H1 (cell line): Measurements from ENCODE around the gene FGF10. TPM values are rescaled to one million over a fixed set of nuclear protein-coding genes. Genes with fewer than 3 reads are reported as not detected.

Source experiments
- CTCF ChIA-PET: fragments of 300-600 bp; sonication (Branson Sonifier 250); formaldehyde crosslinking; loops from one replicate; lab custom pipeline; 2021; ENCODE audit not compliant: partially characterized antibody; lab: Charles Lee
- POLR2A ChIA-PET: fragments of 300-600 bp; sonication (Branson Sonifier 250); formaldehyde crosslinking; loops from one replicate; lab custom pipeline; 2021; ENCODE audit warnings: inconsistent platforms; ENCODE audit not compliant: partially characterized antibody; lab: Charles Lee
- DNase-seq, 2 experiments: peaks; one replicate each; pipeline versions ENCODE4 v3.0.0 to v3.0.0-alpha.2; 2010 to 2022; ENCODE audit warnings: low spot score in 2 of 2, low read depth in 1 of 2, mixed read lengths in 1 of 2
- FAIRE-seq: peaks from 2 replicates; lab custom pipeline; 2011; peaks lifted over from hg19 to GRCh38; lab: Jason Lieb, UNC
- H2AFZ ChIP-seq: 2 replicates; pipeline ENCODE4 v1.8.1; 2012; ENCODE audit warnings: low read length, inconsistent platforms
- H2AK5ac ChIP-seq: 2 replicates; pipeline ENCODE4 v1.6.1; 2013; ENCODE audit warnings: low read depth, low read length
- H2BK120ac ChIP-seq: replicated peaks from 2 replicates; pipeline ENCODE3; 2013; ENCODE audit warnings: low read depth, low read length, inconsistent platforms
- H2BK12ac ChIP-seq: 2 replicates; pipeline ENCODE4 v1.6.1; 2013; ENCODE audit warnings: low read depth, low read length
- H2BK15ac ChIP-seq: 2 replicates; pipeline ENCODE4 v1.6.1; 2013; ENCODE audit warnings: low read length
- H2BK20ac ChIP-seq: 2 replicates; pipeline ENCODE4 v1.6.1; 2013; ENCODE audit warnings: low read length
- H2BK5ac ChIP-seq: 2 replicates; pipeline ENCODE4 v1.6.1; 2013; ENCODE audit warnings: low read depth, low read length
- H3K14ac ChIP-seq: 2 replicates; pipeline ENCODE4 v1.6.1; 2013; ENCODE audit warnings: inconsistent platforms; ENCODE audit not compliant: insufficient read length
- H3K18ac ChIP-seq: 2 replicates; pipeline ENCODE4 v1.6.1; 2013; ENCODE audit warnings: low read length; ENCODE audit errors: extremely low read depth
- H3K23ac ChIP-seq: 2 replicates; pipeline ENCODE4 v1.6.1; 2013; ENCODE audit warnings: inconsistent platforms; ENCODE audit not compliant: insufficient read length
- H3K23me2 ChIP-seq: 2 replicates; pipeline ENCODE4 v1.6.1; 2013; ENCODE audit warnings: low read depth, low read length
- H3K27ac ChIP-seq: 2 replicates; pipeline ENCODE4 v1.6.1; 2011; ENCODE audit warnings: low read depth, low read length, inconsistent platforms
- H3K27me3 ChIP-seq, 4 experiments: replicated peaks in 1 of 4; 1 replicate in 1 of 4; 2 replicates in 3 of 4; pipeline versions ENCODE4 v1.6.1 to v1.8.1; 2011 to 2013; ENCODE audit warnings: low read length in 3 of 4, mild to moderate bottlenecking in 3 of 4, inconsistent platforms in 2 of 4, mixed read lengths in 2 of 4, moderate library complexity in 1 of 4; ENCODE audit not compliant: control insufficient read depth in 3 of 4, insufficient read depth in 3 of 4; ENCODE audit errors: extremely low read depth in 1 of 4
- H3K36me3 ChIP-seq, 4 experiments: 2 replicates each; pipeline versions ENCODE4 v1.6.1 to v1.8.1; 2011 to 2013; ENCODE audit warnings: mild to moderate bottlenecking in 4 of 4, low read length in 3 of 4, moderate library complexity in 2 of 4, control low read depth in 1 of 4, inconsistent platforms in 1 of 4; ENCODE audit not compliant: insufficient read depth in 4 of 4, control insufficient read depth in 2 of 4
- H3K4ac ChIP-seq: replicated peaks from 2 replicates; pipeline ENCODE3; 2013; ENCODE audit warnings: low read length, low read depth, mixed read lengths, inconsistent platforms; ENCODE audit not compliant: insufficient read length
- H3K4me1 ChIP-seq, 4 experiments: replicated peaks in 1 of 4; 1 replicate in 1 of 4; 2 replicates in 3 of 4; pipeline versions ENCODE4 v1.6.1 to v1.8.1; 2011 to 2013; ENCODE audit warnings: low read length in 3 of 4, inconsistent platforms in 2 of 4, mixed read lengths in 1 of 4; ENCODE audit not compliant: insufficient read depth in 4 of 4, control insufficient read depth in 3 of 4
- H3K4me2 ChIP-seq, 2 experiments: 2 replicates each; pipeline versions ENCODE4 v1.6.1 to v1.8.1; 2011 to 2013; ENCODE audit warnings: low read depth in 2 of 2, low read length in 2 of 2, control low read depth in 1 of 2, inconsistent platforms in 1 of 2, mild to moderate bottlenecking in 1 of 2; ENCODE audit not compliant: insufficient read depth in 1 of 2
- H3K4me3 ChIP-seq, 4 experiments: fragments of 200-600, 300-600 bp in 1 of 4; sonication (generic), shearing (Covaris generic), sonication (Bioruptor Twin) in 1 of 4; 2 replicates each; pipeline versions ENCODE4 v1.5.1 to v1.8.1; 2011 to 2016; ENCODE audit warnings: low read length in 4 of 4, low read depth in 3 of 4, control low read depth in 2 of 4, inconsistent platforms in 2 of 4, mild to moderate bottlenecking in 2 of 4, mixed read lengths in 1 of 4, moderate library complexity in 1 of 4; ENCODE audit not compliant: insufficient read depth in 2 of 4; ENCODE audit errors: extremely low read depth in 1 of 4
- H3K56ac ChIP-seq: replicated peaks from 2 replicates; pipeline ENCODE3; 2013; ENCODE audit warnings: low read depth, mild to moderate bottlenecking, mixed read lengths, low read length, inconsistent platforms; ENCODE audit not compliant: insufficient read length
- H3K79me1 ChIP-seq: 2 replicates; pipeline ENCODE4 v1.6.1; 2013; ENCODE audit warnings: low read depth, low read length, control low read depth
- H3K79me2 ChIP-seq, 2 experiments: 2 replicates each; pipeline versions ENCODE4 v1.6.1 to v1.8.1; 2012 to 2013; ENCODE audit warnings: low read length in 2 of 2, mild to moderate bottlenecking in 2 of 2, inconsistent platforms in 1 of 2; ENCODE audit not compliant: insufficient read depth in 2 of 2, control insufficient read depth in 1 of 2
- H3K9ac ChIP-seq, 4 experiments: replicated peaks in 1 of 4; 1 replicate in 1 of 4; 2 replicates in 3 of 4; pipeline versions ENCODE4 v1.6.1 to v1.8.1; 2011 to 2013; ENCODE audit warnings: low read depth in 3 of 4, low read length in 3 of 4, control low read depth in 2 of 4, mild to moderate bottlenecking in 2 of 4, moderate library complexity in 2 of 4, inconsistent platforms in 1 of 4; ENCODE audit errors: extremely low read depth in 1 of 4
- H3K9me3 ChIP-seq, 2 experiments: 2 replicates each; pipeline versions ENCODE4 v1.6.1 to v1.8.1; 2012 to 2013; ENCODE audit warnings: mild to moderate bottlenecking in 2 of 2, moderate library complexity in 2 of 2, control low read depth in 1 of 2, inconsistent platforms in 1 of 2, low read depth in 1 of 2, low read length in 1 of 2, mixed read lengths in 1 of 2; ENCODE audit not compliant: insufficient read depth in 2 of 2
- H4K20me1 ChIP-seq, 2 experiments: replicated peaks in 1 of 2; 2 replicates each; pipeline versions ENCODE3 to v1.8.1; 2011 to 2013; ENCODE audit warnings: inconsistent platforms in 2 of 2, low read length in 2 of 2, mild to moderate bottlenecking in 1 of 2; ENCODE audit not compliant: insufficient read depth in 2 of 2, control insufficient read depth in 1 of 2
- H4K5ac ChIP-seq: 2 replicates; pipeline ENCODE4 v1.6.1; 2013; ENCODE audit warnings: low read length, low read depth, mixed read lengths, inconsistent platforms; ENCODE audit not compliant: insufficient read length
- H4K8ac ChIP-seq: 2 replicates; pipeline ENCODE4 v1.8.0; 2013; ENCODE audit warnings: mild to moderate bottlenecking, moderate library complexity, low read length, inconsistent platforms; ENCODE audit not compliant: insufficient read depth; ENCODE audit errors: extremely low read depth
- H4K91ac ChIP-seq: replicated peaks from 2 replicates; pipeline ENCODE3; 2013; ENCODE audit warnings: low read length, mixed read lengths, inconsistent platforms; ENCODE audit not compliant: insufficient read length
- ATF2 ChIP-seq: IDR thresholded peaks from 2 replicates; pipeline ENCODE4 v1.6.1; 2012; ENCODE audit warnings: low read length, inconsistent platforms
- ATF3 ChIP-seq: IDR thresholded peaks from 2 replicates; pipeline ENCODE4 v1.6.1; 2011; ENCODE audit warnings: low read depth, mild to moderate bottlenecking, low read length; ENCODE audit not compliant: insufficient read depth
- BCL11A ChIP-seq, 2 experiments: IDR thresholded peaks; one replicate each; pipeline ENCODE4 v1.6.1; 2011; ENCODE audit warnings: low read depth in 2 of 2, low read length in 2 of 2, mild to moderate bottlenecking in 2 of 2
- CBX5 ChIP-seq: fragments of 300-800, 300-1000 bp; sonication (generic); IDR thresholded peaks from 2 replicates; pipeline ENCODE4 v1.7.1; 2016; ENCODE audit warnings: antibody characterized with exemption, low read length, low read depth
- HDAC2 ChIP-seq, 2 experiments: fragments of 300-600 bp in 1 of 2; sonication (generic) in 1 of 2; IDR thresholded peaks; 2 replicates each; pipeline ENCODE4 v1.6.1; 2011 to 2012; ENCODE audit warnings: low read depth in 2 of 2, low read length in 2 of 2, mild to moderate bottlenecking in 2 of 2, moderate library complexity in 2 of 2, borderline replicate concordance in 1 of 2, inconsistent platforms in 1 of 2
- HDAC6 ChIP-seq: IDR thresholded peaks from one replicate; pipeline ENCODE4 v1.7.1; 2012; ENCODE audit warnings: low read depth, mild to moderate bottlenecking, inconsistent platforms, low read length, moderate library complexity
- KDM1A ChIP-seq: fragments of 200-600, 300-600 bp; sonication (generic); IDR thresholded peaks from 2 replicates; pipeline ENCODE4 v1.7.1; 2016; ENCODE audit warnings: mild to moderate bottlenecking, low read length, borderline replicate concordance
- KDM4A ChIP-seq: IDR thresholded peaks from one replicate; pipeline ENCODE4 v1.7.1; 2012; ENCODE audit warnings: low read depth, mild to moderate bottlenecking, moderate library complexity, low read length, inconsistent platforms; ENCODE audit not compliant: severe bottlenecking
- SIX5 ChIP-seq: IDR thresholded peaks from 2 replicates; pipeline ENCODE4 v1.6.1; 2011; ENCODE audit warnings: mild to moderate bottlenecking, low read depth, low read length
- SP4 ChIP-seq: IDR thresholded peaks from 2 replicates; pipeline ENCODE4 v1.6.1; 2012; ENCODE audit warnings: low read length, inconsistent platforms
- WGBS, 2 experiments: shearing (Covaris generic) in 1 of 2; methylation state at CpG; one replicate each; pipeline versions ENCODE4 v1.1.6 to v1.1.7; 2013 to 2015; ENCODE audit warnings: low lambda C conversion rate in 2 of 2, mixed read lengths in 2 of 2, inconsistent platforms in 1 of 2, low coverage in 1 of 2, missing lambda C conversion rate in 1 of 2; ENCODE audit not compliant: insufficient replicate concordance in 2 of 2, insufficient coverage in 1 of 2, insufficient read length in 1 of 2; ENCODE audit errors: extremely low coverage in 1 of 2, missing lambda C conversion rate in 1 of 2; 5-methylcytosine and 5-hydroxymethylcytosine counted together
- polyA plus RNA-seq, 7 experiments: library from polyadenylated mRNA; depleted of rRNA in 3 of 7; stranded (reverse) in 5 of 7; unstranded in 2 of 7; fragments of >200 nt in 5 of 7; fragments of 200-250 nt in 2 of 7; gene quantifications; 1 replicate in 5 of 7; 2 replicates in 1 of 7; 4 replicates in 1 of 7; pipeline versions ENCODE4 v1.2.1 to v1.2.3, GENCODE V29; 2011 to 2013; ENCODE audit warnings: missing spikeins in 2 of 7, mixed read lengths in 2 of 7
- total RNA-seq: library from RNA; stranded (reverse); fragmentation: NEBNext Ultra II Directional; extraction: Animal tissue kit (Norgen Biotek cat#: 25700); gene quantifications from 2 replicates; pipeline ENCODE4 v1.2.1, GENCODE V29; 2021

FGF10 gene
- total and polyA plus RNA-seq, 2 of the 8 experiments (the other 6 are each of a cell fraction or from before 2014, with no cell fraction given): 0.06 to 0.54 TPM

GRCh38 chr5:44266882-44267576 is 122.2 kb downstream of the FGF10 start:
- Histone ChIP-seq H2BK5ac (no peak overlapping the region), H3K23ac (no peak overlapping the region), H2BK12ac (no peak overlapping the region), H3K14ac (no peak overlapping the region), H3K18ac (no peak overlapping the region), H3K27me3 (no peaks in the 10 kb centered on the region), H4K5ac (no peak overlapping the region), H3K4me2 (no peak overlapping the region), H2BK120ac (no peak overlapping the region), H3K36me3 (no peaks in the 10 kb centered on the region), H3K23me2 (no peaks in the 10 kb centered on the region), H2BK15ac (no peak overlapping the region), H4K8ac (no peak overlapping the region), H2BK20ac (no peak overlapping the region), H2AFZ (no peak overlapping the region), H3K79me1 (no peaks in the 10 kb centered on the region), H3K56ac (no peak overlapping the region), H3K4ac (no peak overlapping the region), H3K4me1 (no peaks in the 10 kb centered on the region), H4K91ac (no peak overlapping the region), H4K20me1 (no peaks in the 10 kb centered on the region), H3K79me2 (no peaks in the 10 kb centered on the region), H3K4me3 (no peak overlapping the region), H3K27ac (no peak overlapping the region), H3K9ac (no peak overlapping the region), H3K9me3 (no peaks in the 10 kb centered on the region), H2AK5ac (no peak overlapping the region)
- DNase-seq: no peak
- TF ChIP-seq SIX5 (no peak), KDM1A (no peak), SP4 (no peak), KDM4A (no peak), CBX5 (no peak), HDAC6 (no peak), HDAC2 (IDR thresholded peaks at IDR 0.05; ENCODE audit: borderline replicate concordance in 1 of 2, low read depth in 2 of 2, low read length in 2 of 2) (no peak), ATF3 (no peak), ATF2 (no peak), BCL11A (IDR thresholded peaks at IDR 0.05; ENCODE audit: low read depth in 2 of 2, low read length in 2 of 2) (no peak)
- no peak for FAIRE-seq
- whole genome bisulfite sequencing, 2 experiments: 73% methylated on average over 2 of the region's 2 CpGs; no CpG with 5 or more reads in 1 of the 2 experiments
- ChIA-PET CTCF (interaction anchor here (1.6 kb wide), 1 partner anchor 17 kb away, joined by 3 read pairs; no protein-coding TSS in a partner anchor), POLR2A (no interaction called here)
